HFF-Myc (cell line): ENCODE data around the gene AFDN.

ENCODE experiments used
- DNase-seq: peaks from one replicate; pipeline ENCODE4 v3.0.0-alpha.2; 2011; ENCODE audit warnings: low read depth; ENCODE audit errors: extremely low read depth
- H3K4me3 ChIP-seq: replicated peaks from 2 replicates; pipeline ENCODE4 v1.5.1; 2011; ENCODE audit warnings: low read depth, mild to moderate bottlenecking, control low read depth, low read length
- TF ChIP-seq, protein P1 (sequence below): IDR thresholded peaks from 2 replicates; pipeline ENCODE4 v1.5.1; 2012; ENCODE audit warnings: mild to moderate bottlenecking, low read depth, low read length, control low read depth; ENCODE audit errors: missing control alignments

Gene AFDN

DNA sequence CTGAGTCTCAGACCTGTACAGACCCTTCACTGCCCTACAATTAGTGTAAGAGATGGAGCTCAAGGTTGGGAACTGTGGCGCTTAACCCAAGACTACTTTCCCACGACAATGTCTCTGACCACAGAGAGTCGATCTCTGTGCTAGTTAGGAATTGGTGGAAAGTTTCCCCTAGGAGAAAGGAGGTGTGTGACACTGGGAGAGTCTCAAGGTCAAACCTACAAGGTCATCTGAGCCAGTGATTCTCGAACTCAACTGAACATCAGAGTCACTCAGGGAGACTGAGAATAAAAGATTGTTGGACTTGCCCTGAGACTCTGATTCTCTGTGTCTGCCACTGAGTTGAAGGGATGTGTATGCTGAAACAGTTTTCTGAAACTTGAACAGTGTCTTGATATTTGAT, 9.7 kb upstream of the AFDN start:
- H3K4me3 ChIP-seq, result no peak overlapping the region
- DNase-seq, result no peak
- TF ChIP-seq, protein P1, sequence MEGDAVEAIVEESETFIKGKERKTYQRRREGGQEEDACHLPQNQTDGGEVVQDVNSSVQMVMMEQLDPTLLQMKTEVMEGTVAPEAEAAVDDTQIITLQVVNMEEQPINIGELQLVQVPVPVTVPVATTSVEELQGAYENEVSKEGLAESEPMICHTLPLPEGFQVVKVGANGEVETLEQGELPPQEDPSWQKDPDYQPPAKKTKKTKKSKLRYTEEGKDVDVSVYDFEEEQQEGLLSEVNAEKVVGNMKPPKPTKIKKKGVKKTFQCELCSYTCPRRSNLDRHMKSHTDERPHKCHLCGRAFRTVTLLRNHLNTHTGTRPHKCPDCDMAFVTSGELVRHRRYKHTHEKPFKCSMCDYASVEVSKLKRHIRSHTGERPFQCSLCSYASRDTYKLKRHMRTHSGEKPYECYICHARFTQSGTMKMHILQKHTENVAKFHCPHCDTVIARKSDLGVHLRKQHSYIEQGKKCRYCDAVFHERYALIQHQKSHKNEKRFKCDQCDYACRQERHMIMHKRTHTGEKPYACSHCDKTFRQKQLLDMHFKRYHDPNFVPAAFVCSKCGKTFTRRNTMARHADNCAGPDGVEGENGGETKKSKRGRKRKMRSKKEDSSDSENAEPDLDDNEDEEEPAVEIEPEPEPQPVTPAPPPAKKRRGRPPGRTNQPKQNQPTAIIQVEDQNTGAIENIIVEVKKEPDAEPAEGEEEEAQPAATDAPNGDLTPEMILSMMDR, result no peak

DNA sequence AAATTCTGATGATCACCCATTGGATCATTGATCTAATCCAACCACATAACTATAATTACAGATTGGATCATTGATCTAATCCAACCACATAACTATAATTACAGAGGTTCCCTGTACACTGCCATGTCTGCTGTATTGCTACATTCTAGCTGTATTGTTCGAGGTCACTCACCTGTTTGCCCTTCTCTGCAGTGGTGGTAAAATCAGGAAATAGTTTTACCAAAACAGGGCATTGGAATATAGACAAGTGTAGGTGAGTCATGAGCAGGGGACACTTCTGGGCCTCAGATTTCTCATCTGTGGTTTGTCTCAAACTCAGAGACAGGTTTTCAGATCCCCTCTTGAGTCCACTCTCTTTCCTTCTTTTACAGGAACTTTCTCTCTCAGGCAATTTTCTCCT, 9.0 kb upstream of the AFDN start:
- no peak for DNase-seq
- H3K4me3 ChIP-seq, result no peak overlapping the region
- TF ChIP-seq, protein P1, result no peak

- no peak overlapping the region for H3K4me3 ChIP-seq
- no peak for DNase-seq
- TF ChIP-seq, protein P1, result no peak
Measured at GRCh38 chr6:167819576-167819975, 7.1 kb upstream of the AFDN start.

DNA sequence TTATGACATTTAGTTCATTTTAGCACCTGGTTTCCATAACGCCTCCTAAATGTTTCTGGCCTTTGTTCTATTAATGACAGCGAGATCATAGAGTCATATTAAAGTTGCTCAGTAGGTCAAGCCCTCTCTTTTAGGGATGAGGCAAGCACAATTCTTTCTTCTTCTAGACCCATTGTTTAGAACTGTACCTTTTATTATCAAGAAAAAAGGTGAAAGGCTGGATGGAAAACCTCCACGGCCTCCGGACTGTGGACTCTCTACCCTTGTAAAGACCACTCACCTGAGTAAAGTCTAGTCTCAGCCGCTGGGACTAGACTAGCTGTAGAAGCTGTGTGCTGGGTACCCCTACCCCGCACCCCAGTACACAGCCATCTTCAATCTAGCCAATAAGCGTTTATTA, 6.0 kb upstream of the AFDN start:
- TF ChIP-seq, protein P1, result no peak
- DNase-seq, result no peak
- no peak overlapping the region for H3K4me3 ChIP-seq

DNA sequence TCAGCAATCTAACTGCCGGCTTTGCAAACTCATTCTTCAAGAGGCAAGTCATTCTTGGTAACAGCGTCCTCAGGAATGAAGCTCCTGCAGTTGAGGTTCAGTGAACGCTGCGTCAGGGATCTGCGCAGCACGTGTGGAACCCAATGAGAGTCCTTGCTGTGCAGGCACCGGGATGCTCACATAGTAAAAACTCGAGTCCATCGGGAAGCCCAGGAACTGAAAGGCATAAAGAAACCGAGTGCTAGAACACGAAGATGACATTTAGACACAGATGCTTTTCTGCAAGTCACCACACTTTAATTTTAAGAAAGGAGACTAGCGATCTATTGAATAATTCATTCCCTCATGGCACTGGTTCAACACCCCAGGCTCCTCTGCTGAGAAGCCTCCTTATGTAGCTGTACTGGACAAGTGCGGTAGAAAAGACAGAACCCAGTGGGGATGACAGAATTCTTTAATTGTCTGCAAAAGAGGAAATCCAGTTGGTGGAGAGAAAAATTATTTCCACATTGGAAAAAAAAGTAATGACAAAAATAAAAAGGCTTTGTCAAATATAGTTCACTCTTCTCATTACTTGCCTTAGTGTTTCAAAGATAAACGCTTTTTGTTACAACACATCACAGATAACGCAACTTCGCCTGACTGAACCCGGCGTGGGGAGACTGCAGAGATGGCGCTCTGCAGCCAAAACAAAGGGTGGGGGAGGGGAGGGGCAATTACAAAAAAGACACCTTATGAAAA, 1.9 kb upstream of the AFDN start:
- no peak overlapping the region for H3K4me3 ChIP-seq
- DNase-seq, result no peak
- TF ChIP-seq, protein P1, result no peak

- no peak for DNase-seq
- TF ChIP-seq, protein P1, result no peak
- peak overlapping the region; percentile 69 for H3K4me3 ChIP-seq
Measured at GRCh38 chr6:167825332-167826229, 1.1 kb upstream of the AFDN start.
